H1 (cell line): Measurements from ENCODE around the gene LDLRAD3. TPM values are rescaled to one million over a fixed set of nuclear protein-coding genes. Genes with fewer than 3 reads are reported as not detected.
A peak's percentile ranks its signal among the peaks of the same experiment; 100 is the strongest.

ENCODE experiments used
- CBX5 ChIP-seq: fragments of 300-800, 300-1000 bp; sonication (generic); IDR thresholded peaks from 2 replicates; pipeline ENCODE4 v1.7.1; 2016; ENCODE audit warnings: antibody characterized with exemption, low read length, low read depth
- CREB1 ChIP-seq: IDR thresholded peaks from 2 replicates; pipeline ENCODE4 v1.6.1; 2012; ENCODE audit warnings: inconsistent platforms
- CTBP2 ChIP-seq: IDR thresholded peaks from 2 replicates; pipeline ENCODE4 v1.7.0; 2011; ENCODE audit warnings: borderline replicate concordance, mild to moderate bottlenecking, moderate library complexity, mixed read lengths, low read length; ENCODE audit not compliant: insufficient read depth, insufficient read length
- FOSL1 ChIP-seq: IDR thresholded peaks from 2 replicates; pipeline ENCODE4 v1.6.1; 2011; ENCODE audit warnings: mild to moderate bottlenecking, low read depth, low read length, moderate library complexity; ENCODE audit not compliant: insufficient read depth
- GTF2F1 ChIP-seq: IDR thresholded peaks from 2 replicates; pipeline ENCODE4 v1.6.1; 2012; ENCODE audit warnings: low read depth, low read length, improper control_type of control experiment, borderline replicate concordance
- HDAC2 ChIP-seq, 2 experiments: fragments of 300-600 bp in 1 of 2; sonication (generic) in 1 of 2; IDR thresholded peaks; 2 replicates each; pipeline ENCODE4 v1.6.1; 2011 to 2012; ENCODE audit warnings: low read depth in 2 of 2, low read length in 2 of 2, mild to moderate bottlenecking in 2 of 2, moderate library complexity in 2 of 2, borderline replicate concordance in 1 of 2, inconsistent platforms in 1 of 2
- JUND ChIP-seq: IDR thresholded peaks from 2 replicates; pipeline ENCODE4 v1.6.1; 2011; ENCODE audit warnings: mild to moderate bottlenecking, improper control_type of control experiment, low read length
- KDM1A ChIP-seq: fragments of 200-600, 300-600 bp; sonication (generic); IDR thresholded peaks from 2 replicates; pipeline ENCODE4 v1.7.1; 2016; ENCODE audit warnings: mild to moderate bottlenecking, low read length, borderline replicate concordance
- MAFK ChIP-seq: IDR thresholded peaks from 2 replicates; pipeline ENCODE4 v1.6.1; 2012; ENCODE audit warnings: low read depth, mild to moderate bottlenecking, improper control_type of control experiment, low read length
- RAD21 ChIP-seq, 2 experiments: IDR thresholded peaks in 1 of 2; conservative IDR thresholded peaks in 1 of 2; 2 replicates each; pipeline ENCODE4 v1.6.1; 2011; ENCODE audit warnings: low read depth in 2 of 2, low read length in 2 of 2, improper control_type of control experiment in 1 of 2, inconsistent platforms in 1 of 2, mild to moderate bottlenecking in 1 of 2, moderate library complexity in 1 of 2
- RNF2 ChIP-seq: fragments of 200-900, 300-1000 bp; sonication (generic); IDR thresholded peaks from 2 replicates; pipeline ENCODE4 v1.7.1; 2016; ENCODE audit warnings: borderline replicate concordance, low read depth, mild to moderate bottlenecking, antibody characterized with exemption, low read length; ENCODE audit not compliant: poor library complexity, severe bottlenecking; ENCODE audit errors: missing control alignments
- TAF1 ChIP-seq: IDR thresholded peaks from 2 replicates; pipeline ENCODE4 v1.6.1; 2011; ENCODE audit warnings: mild to moderate bottlenecking, low read depth, low read length
- TBP ChIP-seq: IDR thresholded peaks from 2 replicates; pipeline ENCODE4 v1.6.1; 2011; ENCODE audit warnings: low read depth, low read length, improper control_type of control experiment
- TCF12 ChIP-seq: IDR thresholded peaks from 2 replicates; pipeline ENCODE4 v1.6.1; 2011; ENCODE audit warnings: low read depth, mild to moderate bottlenecking, low read length
- ZNF274 ChIP-seq: IDR thresholded peaks from 2 replicates; pipeline ENCODE4 v1.7.0; 2012; ENCODE audit warnings: low read length, borderline replicate concordance; ENCODE audit errors: extremely low read depth
- polyA plus RNA-seq, 7 experiments: library from polyadenylated mRNA; depleted of rRNA in 3 of 7; stranded (reverse) in 5 of 7; unstranded in 2 of 7; fragments of >200 nt in 5 of 7; fragments of 200-250 nt in 2 of 7; gene quantifications; 1 replicate in 5 of 7; 2 replicates in 1 of 7; 4 replicates in 1 of 7; pipeline versions ENCODE4 v1.2.1 to v1.2.3, GENCODE V29; 2011 to 2013; ENCODE audit warnings: missing spikeins in 2 of 7, mixed read lengths in 2 of 7
- total RNA-seq: library from RNA; stranded (reverse); fragmentation: NEBNext Ultra II Directional; extraction: Animal tissue kit (Norgen Biotek cat#: 25700); gene quantifications from 2 replicates; pipeline ENCODE4 v1.2.1, GENCODE V29; 2021
- TF ChIP-seq, protein P1 (sequence below): IDR thresholded peaks from 2 replicates; pipeline ENCODE4 v1.6.1; 2012; ENCODE audit warnings: low read length, inconsistent platforms
- TF ChIP-seq, protein P2 (sequence below): IDR thresholded peaks from 2 replicates; pipeline ENCODE4 v1.6.1; 2012; ENCODE audit warnings: inconsistent platforms

The LDLRAD3 gene
- total and polyA plus RNA-seq, 2 of the 8 experiments (the other 6 are each of a cell fraction or from before 2014, with no cell fraction given), result 18.6 to 22.8 TPM

DNA sequence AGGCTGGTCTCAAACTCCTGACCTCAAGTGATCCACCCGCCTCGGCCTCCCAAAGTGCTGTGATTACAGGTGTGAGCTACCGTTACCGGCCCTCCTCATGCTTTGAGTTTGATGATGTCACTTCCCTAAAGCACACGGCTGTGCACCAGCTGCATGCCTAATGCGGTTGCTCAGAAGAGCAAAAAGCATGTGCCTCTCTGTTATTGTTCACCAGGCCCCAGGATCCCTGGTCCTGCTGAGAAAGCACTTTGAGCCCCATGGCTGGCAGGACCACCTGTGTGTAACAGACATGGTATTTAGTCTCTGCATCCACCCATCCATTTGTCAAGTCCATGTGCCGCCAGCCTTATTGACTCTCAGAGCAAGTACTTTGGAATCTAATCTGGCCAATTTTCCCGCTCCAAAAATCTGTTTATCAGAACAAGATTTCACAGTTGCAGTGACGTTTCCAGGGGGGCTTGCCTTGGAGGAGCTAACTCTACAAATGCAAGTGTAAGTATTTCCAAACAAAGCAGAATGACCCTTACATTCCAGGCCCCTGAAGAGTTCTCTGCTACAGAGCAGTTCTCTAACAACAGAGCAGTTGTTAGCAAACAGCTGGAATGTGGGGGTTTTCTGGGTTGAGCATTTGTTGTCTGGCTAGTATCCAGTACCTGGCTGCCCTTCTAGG is 89.4 kb downstream of the LDLRAD3 start (continued):
- TF ChIP-seq TAF1 (0 out of 2 replicates have a peak, but pooled peaks have one; percentile 48), GTF2F1 (no peak), CREB1 (peak; percentile 34), CBX5 (no peak), CTBP2 (no peak), RNF2 (no peak), KDM1A (no peak), ZNF274 (no peak), TCF12 (peak; percentile 89), FOSL1 (no peak), JUND (no peak), MAFK (no peak), RAD21 (IDR thresholded peaks at IDR 0.05 in 1 of 2, conservative IDR thresholded peaks at IDR 0.05 in 1 of 2; ENCODE audit: low read depth in 2 of 2, low read length in 2 of 2) (no peak; a peak in 1 of 4 replicates), TBP (no peak), HDAC2 (IDR thresholded peaks at IDR 0.05; ENCODE audit: borderline replicate concordance in 1 of 2, low read depth in 2 of 2, low read length in 2 of 2) (peak in 1 of 2 experiments; percentile 79; a peak in 1 of 4 replicates)
- TF ChIP-seq, protein P1, sequence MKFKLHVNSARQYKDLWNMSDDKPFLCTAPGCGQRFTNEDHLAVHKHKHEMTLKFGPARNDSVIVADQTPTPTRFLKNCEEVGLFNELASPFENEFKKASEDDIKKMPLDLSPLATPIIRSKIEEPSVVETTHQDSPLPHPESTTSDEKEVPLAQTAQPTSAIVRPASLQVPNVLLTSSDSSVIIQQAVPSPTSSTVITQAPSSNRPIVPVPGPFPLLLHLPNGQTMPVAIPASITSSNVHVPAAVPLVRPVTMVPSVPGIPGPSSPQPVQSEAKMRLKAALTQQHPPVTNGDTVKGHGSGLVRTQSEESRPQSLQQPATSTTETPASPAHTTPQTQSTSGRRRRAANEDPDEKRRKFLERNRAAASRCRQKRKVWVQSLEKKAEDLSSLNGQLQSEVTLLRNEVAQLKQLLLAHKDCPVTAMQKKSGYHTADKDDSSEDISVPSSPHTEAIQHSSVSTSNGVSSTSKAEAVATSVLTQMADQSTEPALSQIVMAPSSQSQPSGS, result peak; percentile 38; the same call in 1 of the 2 replicates
- TF ChIP-seq, protein P2, sequence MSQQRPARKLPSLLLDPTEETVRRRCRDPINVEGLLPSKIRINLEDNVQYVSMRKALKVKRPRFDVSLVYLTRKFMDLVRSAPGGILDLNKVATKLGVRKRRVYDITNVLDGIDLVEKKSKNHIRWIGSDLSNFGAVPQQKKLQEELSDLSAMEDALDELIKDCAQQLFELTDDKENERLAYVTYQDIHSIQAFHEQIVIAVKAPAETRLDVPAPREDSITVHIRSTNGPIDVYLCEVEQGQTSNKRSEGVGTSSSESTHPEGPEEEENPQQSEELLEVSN, result peak; percentile 85
